Transverse colon (tissue), 4 donors: ENCODE results near the gene KRTAP3-3.

Experiments used
- CTCF ChIP-seq, 5 experiments: fragments of 200-600 bp in 3 of 5; fragments of 450-650 bp in 2 of 5; sonication (generic) in 3 of 5; IDR thresholded peaks; 1 replicate in 2 of 5; 2 replicates in 3 of 5; pipeline ENCODE4 v1.5.1; 2016 to 2017; ENCODE audit warnings: antibody characterized with exemption in 5 of 5, inconsistent platforms in 3 of 5, mild to moderate bottlenecking in 2 of 5, moderate library complexity in 1 of 5
- EP300 ChIP-seq: sonication (generic); formaldehyde crosslinking; IDR thresholded peaks from one replicate; pipeline ENCODE4 v1.6.1; 2017; ENCODE audit warnings: antibody characterized with exemption, low read depth
- POLR2A ChIP-seq: fragments of 450-650 bp; IDR thresholded peaks from one replicate; pipeline ENCODE4 v1.6.1; 2016; ENCODE audit warnings: antibody characterized with exemption, mild to moderate bottlenecking, moderate library complexity
- POLR2AphosphoS5 ChIP-seq, 3 donors: sonication (generic); formaldehyde crosslinking; IDR thresholded peaks; one replicate each; pipeline ENCODE4 v1.6.1; 2016; ENCODE audit warnings: antibody characterized with exemption in 3 of 3

GRCh38 chr17:41002814-41003213 is 8.8 kb upstream of the KRTAP3-3 start:
- TF ChIP-seq POLR2A = no peak
- TF ChIP-seq CTCF (IDR thresholded peaks at IDR 0.05) = no peak
- no peak for TF ChIP-seq POLR2AphosphoS5 (IDR thresholded peaks at IDR 0.05)
- TF ChIP-seq EP300 = no peak
